HUES6 (cell line): Measurements from ENCODE around the gene DZIP1.

Experiments
- H3K27ac ChIP-seq: 2 replicates; pipeline ENCODE4 v1.7.0; 2013; ENCODE audit warnings: low read depth, mild to moderate bottlenecking, low read length, inconsistent platforms
- H3K27me3 ChIP-seq: 2 replicates; pipeline ENCODE4 v1.6.1; 2013; ENCODE audit warnings: low read length; ENCODE audit not compliant: control insufficient read depth, insufficient read depth
- H3K36me3 ChIP-seq: 2 replicates; pipeline ENCODE4 v1.6.1; 2013; ENCODE audit warnings: low read length; ENCODE audit not compliant: control insufficient read depth, insufficient read depth
- H3K4me1 ChIP-seq: 2 replicates; pipeline ENCODE4 v1.6.1; 2013; ENCODE audit warnings: low read length; ENCODE audit not compliant: control insufficient read depth, insufficient read depth
- H3K4me3 ChIP-seq: 2 replicates; pipeline ENCODE4 v1.5.1; 2013; ENCODE audit warnings: low read depth, low read length
- H3K9ac ChIP-seq: one replicate; pipeline ENCODE4 v1.6.1; 2013; ENCODE audit warnings: mild to moderate bottlenecking, low read length
- H3K9me3 ChIP-seq: 2 replicates; pipeline ENCODE4 v1.6.1; 2013; ENCODE audit warnings: low read depth, low read length; ENCODE audit not compliant: control insufficient read depth, insufficient read depth

Gene DZIP1

GRCh38 chr13:95626768-95627167 is 17.7 kb downstream of the DZIP1 start:
- Histone ChIP-seq H3K27me3 (no peaks in the 10 kb centered on the region), H3K4me1 (0 out of 2 replicates have a peak, but pooled peaks cover 5% of the 10 kb centered on the region), H3K36me3 (peaks cover 68% of the 10 kb centered on the region), H3K9ac (no peak overlapping the region), H3K27ac (no peak overlapping the region), H3K4me3 (no peak overlapping the region), H3K9me3 (no peaks in the 10 kb centered on the region)

GRCh38 chr13:95624020-95624419 is 20.5 kb downstream of the DZIP1 start:
- peaks cover 65% of the 10 kb centered on the region for H3K36me3 ChIP-seq
- 0 out of 2 replicates have a peak, but pooled peaks cover 5% of the 10 kb centered on the region for H3K4me1 ChIP-seq
- no peak overlapping the region for H3K4me3 ChIP-seq
- H3K27ac ChIP-seq, result no peak overlapping the region
- H3K27me3 ChIP-seq, result no peaks in the 10 kb centered on the region
- no peak overlapping the region for H3K9ac ChIP-seq
- no peaks in the 10 kb centered on the region for H3K9me3 ChIP-seq

GRCh38 chr13:95623141-95623540 is 21.4 kb downstream of the DZIP1 start:
- Histone ChIP-seq H3K9me3 (no peaks in the 10 kb centered on the region), H3K36me3 (peaks cover 66% of the 10 kb centered on the region), H3K4me3 (no peak overlapping the region), H3K9ac (no peak overlapping the region), H3K4me1 (0 out of 2 replicates have a peak, but pooled peaks cover 5% of the 10 kb centered on the region), H3K27me3 (no peaks in the 10 kb centered on the region), H3K27ac (no peak overlapping the region)

GRCh38 chr13:95620825-95621498 is 23.5 kb downstream of the DZIP1 start:
- H3K9ac ChIP-seq, result no peak overlapping the region
- 0 out of 2 replicates have a peak, but pooled peaks cover 5% of the 10 kb centered on the region for H3K4me1 ChIP-seq
- no peaks in the 10 kb centered on the region for H3K9me3 ChIP-seq
- H3K27ac ChIP-seq, result no peak overlapping the region
- H3K4me3 ChIP-seq, result no peak overlapping the region
- H3K27me3 ChIP-seq, result no peaks in the 10 kb centered on the region
- peaks cover 68% of the 10 kb centered on the region for H3K36me3 ChIP-seq

GRCh38 chr13:95620030-95620824 is 24.3 kb downstream of the DZIP1 start:
- no peaks in the 10 kb centered on the region for H3K9me3 ChIP-seq
- H3K27me3 ChIP-seq, result no peaks in the 10 kb centered on the region
- H3K27ac ChIP-seq, result no peak overlapping the region
- H3K4me1 ChIP-seq, result 0 out of 2 replicates have a peak, but pooled peaks cover 5% of the 10 kb centered on the region
- H3K36me3 ChIP-seq, result peaks cover 75% of the 10 kb centered on the region
- no peak overlapping the region for H3K9ac ChIP-seq
- H3K4me3 ChIP-seq, result no peak overlapping the region

GRCh38 chr13:95615539-95615938 is 29.0 kb downstream of the DZIP1 start:
- Histone ChIP-seq H3K9me3 (no peaks in the 10 kb centered on the region), H3K27ac (no peak overlapping the region), H3K27me3 (no peaks in the 10 kb centered on the region), H3K9ac (no peak overlapping the region), H3K36me3 (peaks cover 73% of the 10 kb centered on the region), H3K4me1 (no peaks in the 10 kb centered on the region), H3K4me3 (no peak overlapping the region)

GRCh38 chr13:95614641-95615245 is 29.8 kb downstream of the DZIP1 start:
- Histone ChIP-seq H3K4me3 (no peak overlapping the region), H3K9ac (no peak overlapping the region), H3K4me1 (no peaks in the 10 kb centered on the region), H3K36me3 (peaks cover 71% of the 10 kb centered on the region), H3K27me3 (no peaks in the 10 kb centered on the region), H3K9me3 (no peaks in the 10 kb centered on the region), H3K27ac (no peak overlapping the region)

- Histone ChIP-seq H3K4me3 (no peak overlapping the region), H3K9me3 (no peaks in the 10 kb centered on the region), H3K36me3 (peaks cover 65% of the 10 kb centered on the region), H3K27me3 (no peaks in the 10 kb centered on the region), H3K4me1 (no peaks in the 10 kb centered on the region), H3K9ac (no peak overlapping the region), H3K27ac (no peak overlapping the region)
Measured at GRCh38 chr13:95608640-95609323, 35.7 kb downstream of the DZIP1 start.

GRCh38 chr13:95607366-95607765 is 37.1 kb downstream of the DZIP1 start:
- Histone ChIP-seq H3K27ac (no peak overlapping the region), H3K27me3 (no peaks in the 10 kb centered on the region), H3K36me3 (peaks cover 71% of the 10 kb centered on the region), H3K9ac (no peak overlapping the region), H3K4me1 (no peaks in the 10 kb centered on the region), H3K9me3 (no peaks in the 10 kb centered on the region), H3K4me3 (no peak overlapping the region)

GRCh38 chr13:95605448-95606125 is 38.9 kb downstream of the DZIP1 start:
- Histone ChIP-seq H3K27me3 (no peaks in the 10 kb centered on the region), H3K36me3 (peaks cover 67% of the 10 kb centered on the region), H3K9me3 (no peaks in the 10 kb centered on the region), H3K9ac (no peak overlapping the region), H3K4me1 (no peaks in the 10 kb centered on the region), H3K27ac (no peak overlapping the region), H3K4me3 (no peak overlapping the region)
